Neural cell (in vitro differentiated cells): ENCODE results near the gene IFT20. TPM values are rescaled to one million over a fixed set of nuclear protein-coding genes. Genes with fewer than 3 reads are reported as not detected.

ENCODE experiments used
- H2AFZ ChIP-seq: fragments of 200-600, 300-800 bp; sonication (generic), shearing (Covaris generic); 2 replicates; pipeline ENCODE4 v1.6.0; 2014; ENCODE audit warnings: low read depth, mild to moderate bottlenecking, antibody characterized with exemption, low read length, moderate library complexity
- H3F3A ChIP-seq: fragments of 200-600 bp; shearing (Covaris generic); 2 replicates; pipeline ENCODE4 v1.6.1; 2016; ENCODE audit warnings: mild to moderate bottlenecking, moderate library complexity, mixed read lengths, antibody characterized with exemption, low read length; ENCODE audit not compliant: insufficient read depth, poor library complexity, severe bottlenecking
- H3K27ac ChIP-seq: fragments of 200-600, 300-800 bp; sonication (generic), shearing (Covaris generic); 2 replicates; pipeline ENCODE4 v1.5.1; 2014; ENCODE audit warnings: mild to moderate bottlenecking, low read length, moderate library complexity
- H3K27me3 ChIP-seq: fragments of 300-800, 200-600 bp; sonication (generic), shearing (Covaris generic); 2 replicates; pipeline ENCODE4 v1.6.0; 2014; ENCODE audit warnings: mild to moderate bottlenecking, low read depth, low read length, moderate library complexity; ENCODE audit not compliant: insufficient read depth
- H3K36me3 ChIP-seq: fragments of 300-800, 200-600 bp; sonication (generic), shearing (Covaris generic); 2 replicates; pipeline ENCODE4 v1.5.1; 2014; ENCODE audit warnings: mild to moderate bottlenecking, antibody characterized with exemption, low read length, moderate library complexity; ENCODE audit not compliant: insufficient read depth
- H3K4me2 ChIP-seq: fragments of 300-800, 200-600 bp; sonication (generic), shearing (Covaris generic); 2 replicates; pipeline ENCODE4 v1.6.0; 2014; ENCODE audit warnings: mild to moderate bottlenecking, low read length
- H3K4me3 ChIP-seq: fragments of 300-800, 200-600 bp; sonication (generic), shearing (Covaris generic); 2 replicates; pipeline ENCODE4 v1.5.1; 2014; ENCODE audit warnings: mild to moderate bottlenecking, low read length, moderate library complexity
- H3K79me2 ChIP-seq: fragments of 200-600 bp; shearing (Covaris generic); replicated peaks from 2 replicates; pipeline ENCODE4 v1.6.0; 2014; ENCODE audit warnings: mild to moderate bottlenecking, low read length, moderate library complexity; ENCODE audit not compliant: insufficient read depth
- H3K9ac ChIP-seq: fragments of 300-800, 200-600 bp; sonication (generic), shearing (Covaris generic); 2 replicates; pipeline ENCODE4 v1.6.1; 2016; ENCODE audit warnings: mild to moderate bottlenecking, low read length, mixed read lengths
- H3K9me2 ChIP-seq: fragments of 200-600 bp; shearing (Covaris generic); 2 replicates; pipeline ENCODE4 v1.6.1; 2016; ENCODE audit warnings: mild to moderate bottlenecking, low read length, mixed read lengths; ENCODE audit not compliant: insufficient read depth
- H3K9me3 ChIP-seq: fragments of 200-600, 300-800 bp; sonication (generic), shearing (Covaris generic); 2 replicates; pipeline ENCODE4 v1.6.1; 2016; ENCODE audit warnings: mild to moderate bottlenecking, mixed run types, low read length, moderate library complexity, mixed read lengths
- H4K20me1 ChIP-seq: fragments of 200-600 bp; shearing (Covaris generic); 2 replicates; pipeline ENCODE4 v1.6.1; 2016; ENCODE audit warnings: mild to moderate bottlenecking, mixed run types; ENCODE audit not compliant: insufficient read depth
- EP300 ChIP-seq: fragments of 450-650 bp; conservative IDR thresholded peaks from 2 replicates; pipeline ENCODE4 v1.6.1; 2014; ENCODE audit warnings: antibody characterized with exemption, mild to moderate bottlenecking, moderate library complexity; ENCODE audit not compliant: poor library complexity, severe bottlenecking
- EZH2 ChIP-seq: fragments of 200-600, 300-800 bp; shearing (Covaris generic), sonication (generic); IDR thresholded peaks from 2 replicates; pipeline ENCODE4 v1.6.1; 2014; ENCODE audit warnings: antibody characterized with exemption, low read length, borderline replicate concordance, mild to moderate bottlenecking; ENCODE audit not compliant: insufficient read depth, poor library complexity, severe bottlenecking
- MXI1 ChIP-seq: fragments of 450-650 bp; conservative IDR thresholded peaks from 2 replicates; pipeline ENCODE4 v1.6.1; 2014; ENCODE audit warnings: antibody characterized with exemption, mild to moderate bottlenecking; ENCODE audit not compliant: poor library complexity, severe bottlenecking
- POLR2AphosphoS5 ChIP-seq: IDR thresholded peaks from 2 replicates; pipeline ENCODE4 v1.6.1; 2012
- RAD21 ChIP-seq: fragments of 450-650 bp; conservative IDR thresholded peaks from 2 replicates; pipeline ENCODE4 v1.6.1; 2014; ENCODE audit warnings: antibody characterized with exemption, mild to moderate bottlenecking, moderate library complexity
- SMC3 ChIP-seq: fragments of 450-650 bp; conservative IDR thresholded peaks from 2 replicates; pipeline ENCODE4 v1.6.1; 2014; ENCODE audit warnings: antibody characterized with exemption, mild to moderate bottlenecking, moderate library complexity; ENCODE audit not compliant: poor library complexity
- TAF1 ChIP-seq: IDR thresholded peaks from 2 replicates; pipeline ENCODE4 v1.6.1; 2012; ENCODE audit warnings: low read depth
- polyA plus RNA-seq: library from polyadenylated mRNA; depleted of rRNA; stranded (reverse); fragments of >200 nt; gene quantifications from 2 replicates; pipeline ENCODE4 v1.2.3, GENCODE V29; 2014
- TF ChIP-seq, protein P1 (sequence below): IDR thresholded peaks from 2 replicates; pipeline ENCODE4 v1.6.1; 2012; ENCODE audit warnings: borderline replicate concordance
- TF ChIP-seq, protein P2 (sequence below): fragments of 450-650 bp; IDR thresholded peaks from 2 replicates; pipeline ENCODE4 v1.5.1; 2014; ENCODE audit warnings: antibody characterized with exemption, mild to moderate bottlenecking, moderate library complexity; ENCODE audit not compliant: poor library complexity, severe bottlenecking

IFT20 gene
- polyA plus RNA-seq, 1 donor from 2014 or later, result 213 TPM

- H3K27me3 ChIP-seq, result no peaks in the 10 kb centered on the region
- no peaks in the 10 kb centered on the region for H3K9me2 ChIP-seq
- H3F3A ChIP-seq, result no peaks in the 10 kb centered on the region
- H4K20me1 ChIP-seq, result no peaks in the 10 kb centered on the region
- no peaks in the 10 kb centered on the region for H3K36me3 ChIP-seq
- H3K4me2 ChIP-seq, result no peak overlapping the region
- H3K9ac ChIP-seq, result no peak overlapping the region
- H3K27ac ChIP-seq, result no peak overlapping the region
- H3K79me2 ChIP-seq, result no peaks in the 10 kb centered on the region
- no peaks in the 10 kb centered on the region for H3K9me3 ChIP-seq
- TF ChIP-seq, protein P1, sequence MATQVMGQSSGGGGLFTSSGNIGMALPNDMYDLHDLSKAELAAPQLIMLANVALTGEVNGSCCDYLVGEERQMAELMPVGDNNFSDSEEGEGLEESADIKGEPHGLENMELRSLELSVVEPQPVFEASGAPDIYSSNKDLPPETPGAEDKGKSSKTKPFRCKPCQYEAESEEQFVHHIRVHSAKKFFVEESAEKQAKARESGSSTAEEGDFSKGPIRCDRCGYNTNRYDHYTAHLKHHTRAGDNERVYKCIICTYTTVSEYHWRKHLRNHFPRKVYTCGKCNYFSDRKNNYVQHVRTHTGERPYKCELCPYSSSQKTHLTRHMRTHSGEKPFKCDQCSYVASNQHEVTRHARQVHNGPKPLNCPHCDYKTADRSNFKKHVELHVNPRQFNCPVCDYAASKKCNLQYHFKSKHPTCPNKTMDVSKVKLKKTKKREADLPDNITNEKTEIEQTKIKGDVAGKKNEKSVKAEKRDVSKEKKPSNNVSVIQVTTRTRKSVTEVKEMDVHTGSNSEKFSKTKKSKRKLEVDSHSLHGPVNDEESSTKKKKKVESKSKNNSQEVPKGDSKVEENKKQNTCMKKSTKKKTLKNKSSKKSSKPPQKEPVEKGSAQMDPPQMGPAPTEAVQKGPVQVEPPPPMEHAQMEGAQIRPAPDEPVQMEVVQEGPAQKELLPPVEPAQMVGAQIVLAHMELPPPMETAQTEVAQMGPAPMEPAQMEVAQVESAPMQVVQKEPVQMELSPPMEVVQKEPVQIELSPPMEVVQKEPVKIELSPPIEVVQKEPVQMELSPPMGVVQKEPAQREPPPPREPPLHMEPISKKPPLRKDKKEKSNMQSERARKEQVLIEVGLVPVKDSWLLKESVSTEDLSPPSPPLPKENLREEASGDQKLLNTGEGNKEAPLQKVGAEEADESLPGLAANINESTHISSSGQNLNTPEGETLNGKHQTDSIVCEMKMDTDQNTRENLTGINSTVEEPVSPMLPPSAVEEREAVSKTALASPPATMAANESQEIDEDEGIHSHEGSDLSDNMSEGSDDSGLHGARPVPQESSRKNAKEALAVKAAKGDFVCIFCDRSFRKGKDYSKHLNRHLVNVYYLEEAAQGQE, result no peak
- TF ChIP-seq TAF1 (no peak), EZH2 (no peak), RAD21 (no peak), POLR2AphosphoS5 (no peak), EP300 (no peak), MXI1 (no peak), SMC3 (no peak)
- TF ChIP-seq, protein P2, sequence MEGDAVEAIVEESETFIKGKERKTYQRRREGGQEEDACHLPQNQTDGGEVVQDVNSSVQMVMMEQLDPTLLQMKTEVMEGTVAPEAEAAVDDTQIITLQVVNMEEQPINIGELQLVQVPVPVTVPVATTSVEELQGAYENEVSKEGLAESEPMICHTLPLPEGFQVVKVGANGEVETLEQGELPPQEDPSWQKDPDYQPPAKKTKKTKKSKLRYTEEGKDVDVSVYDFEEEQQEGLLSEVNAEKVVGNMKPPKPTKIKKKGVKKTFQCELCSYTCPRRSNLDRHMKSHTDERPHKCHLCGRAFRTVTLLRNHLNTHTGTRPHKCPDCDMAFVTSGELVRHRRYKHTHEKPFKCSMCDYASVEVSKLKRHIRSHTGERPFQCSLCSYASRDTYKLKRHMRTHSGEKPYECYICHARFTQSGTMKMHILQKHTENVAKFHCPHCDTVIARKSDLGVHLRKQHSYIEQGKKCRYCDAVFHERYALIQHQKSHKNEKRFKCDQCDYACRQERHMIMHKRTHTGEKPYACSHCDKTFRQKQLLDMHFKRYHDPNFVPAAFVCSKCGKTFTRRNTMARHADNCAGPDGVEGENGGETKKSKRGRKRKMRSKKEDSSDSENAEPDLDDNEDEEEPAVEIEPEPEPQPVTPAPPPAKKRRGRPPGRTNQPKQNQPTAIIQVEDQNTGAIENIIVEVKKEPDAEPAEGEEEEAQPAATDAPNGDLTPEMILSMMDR, result no peak
- H2AFZ ChIP-seq, result no peak overlapping the region
- no peak overlapping the region for H3K4me3 ChIP-seq
Measured at GRCh38 chr17:28282596-28282995, 52.7 kb downstream of the IFT20 start.

DNA sequence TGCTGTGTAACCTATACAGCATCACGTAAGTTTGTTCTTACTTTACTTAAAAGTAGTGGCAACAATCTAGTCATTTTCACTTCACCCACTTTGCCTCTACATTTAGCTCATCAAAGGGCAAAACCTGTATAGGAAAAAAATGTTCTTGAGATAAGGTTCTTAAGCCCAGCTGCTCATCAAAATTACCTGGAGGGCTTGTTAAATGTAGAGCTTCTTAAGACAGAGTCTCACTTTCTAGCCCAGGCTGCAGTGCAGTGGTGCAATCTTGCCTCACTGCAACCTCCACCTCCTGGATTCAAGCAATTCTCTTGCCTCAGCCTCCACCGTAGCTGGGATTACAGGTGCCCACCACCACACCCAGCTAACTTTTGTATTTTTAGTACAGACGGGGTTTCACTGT, 54.4 kb downstream of the IFT20 start:
- Histone ChIP-seq H3K36me3 (no peaks in the 10 kb centered on the region), H4K20me1 (no peaks in the 10 kb centered on the region), H3F3A (no peaks in the 10 kb centered on the region), H3K27me3 (no peaks in the 10 kb centered on the region), H3K4me2 (no peak overlapping the region), H3K27ac (no peak overlapping the region), H3K4me3 (no peak overlapping the region), H3K9me3 (no peaks in the 10 kb centered on the region), H2AFZ (no peak overlapping the region), H3K9ac (no peak overlapping the region), H3K79me2 (no peaks in the 10 kb centered on the region), H3K9me2 (no peaks in the 10 kb centered on the region)
- TF ChIP-seq MXI1 (no peak), RAD21 (no peak), EZH2 (no peak), POLR2AphosphoS5 (no peak), SMC3 (no peak), EP300 (no peak)
- TF ChIP-seq, protein P1, result no peak
